Epithelial cell of prostate (primary cell): ENCODE data around the gene CLIC1.

Experiments used
- DNase-seq: peaks from one replicate; pipeline ENCODE4 v3.0.0-alpha.2; 2011; ENCODE audit warnings: low read depth, low spot score
- H3K27ac ChIP-seq: fragments of 450-650 bp; 2 replicates; pipeline ENCODE4 v1.5.1; 2017; ENCODE audit warnings: mild to moderate bottlenecking

The CLIC1 gene

DNA sequence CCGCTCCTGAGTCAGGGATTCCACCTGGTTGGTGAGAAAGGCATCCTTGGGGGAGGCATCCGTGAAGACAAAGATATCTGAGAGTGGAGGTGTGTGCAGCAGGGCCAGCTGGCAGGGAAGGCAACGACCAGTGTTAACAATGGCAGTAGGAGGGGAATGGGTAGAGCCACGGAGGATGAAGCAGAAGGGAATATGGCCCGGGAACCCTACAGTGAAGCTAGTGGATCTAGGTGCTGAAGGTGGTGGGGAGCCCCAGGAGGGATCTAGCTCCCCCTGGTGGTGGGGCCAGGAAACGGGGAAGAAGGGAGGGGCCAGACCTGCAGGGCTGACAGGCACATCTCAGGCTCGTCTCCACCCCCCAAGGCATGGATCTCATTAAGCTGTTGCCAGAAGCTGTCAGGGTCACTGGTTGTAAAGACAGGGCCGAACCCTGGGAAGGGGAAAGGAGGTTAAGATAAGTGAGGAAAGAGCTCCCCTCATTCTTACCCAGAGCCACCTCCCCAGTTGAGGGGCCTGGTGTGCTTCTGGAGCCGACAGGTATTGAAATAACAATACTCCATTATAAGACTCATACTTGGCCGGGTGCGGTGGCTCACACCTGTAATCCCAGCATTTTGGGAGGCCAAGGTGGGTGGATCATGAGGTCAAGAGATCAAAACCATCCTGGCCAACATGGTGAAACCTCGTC lies 33.5 kb upstream of the CLIC1 start:
- DNase-seq = no peak
- H3K27ac ChIP-seq = no peak overlapping the region

DNA sequence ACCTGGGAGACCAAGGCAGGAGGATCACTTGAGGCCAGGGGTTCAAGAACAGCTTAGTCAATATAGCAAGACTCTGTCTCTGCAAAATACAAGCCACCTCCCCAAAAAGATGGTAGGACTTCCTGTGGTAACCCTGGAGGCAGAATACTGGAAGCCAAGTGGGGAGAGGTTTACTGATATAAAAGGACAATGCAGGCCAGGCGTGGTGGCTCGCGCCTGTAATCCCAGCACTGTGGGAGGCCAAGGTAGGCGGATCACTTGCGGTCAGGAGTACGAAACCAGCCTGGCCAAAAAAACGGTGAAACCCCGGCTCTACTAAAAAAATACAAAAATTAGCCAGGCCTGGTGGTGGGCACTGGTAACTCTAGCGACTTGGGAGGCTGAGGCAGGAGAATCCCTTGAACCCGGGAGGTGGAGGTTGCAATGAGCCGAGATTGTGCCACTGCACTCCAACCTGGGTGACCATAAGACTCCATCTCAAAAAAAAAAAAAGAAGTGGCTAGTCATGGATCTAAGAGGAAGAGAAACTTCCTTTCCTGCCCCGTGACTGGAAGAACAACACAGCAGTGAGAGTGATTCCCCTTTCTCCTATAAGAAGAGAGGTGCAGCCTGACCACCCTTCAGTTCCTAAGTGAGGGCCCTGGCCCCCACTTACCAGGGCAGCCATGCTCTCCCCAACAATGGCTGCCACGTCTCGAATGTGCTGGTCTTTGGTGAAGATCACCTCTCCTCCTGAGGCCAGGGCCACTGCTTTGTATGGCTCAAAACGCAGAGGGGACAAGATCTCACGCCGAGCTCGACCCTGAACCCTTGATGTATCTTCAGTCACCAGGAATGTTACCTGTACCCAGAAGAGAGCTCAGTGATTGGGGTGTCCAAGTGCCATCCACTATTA lies 32.3 kb upstream of the CLIC1 start:
- DNase-seq = no peak
- no peak overlapping the region for H3K27ac ChIP-seq

DNA sequence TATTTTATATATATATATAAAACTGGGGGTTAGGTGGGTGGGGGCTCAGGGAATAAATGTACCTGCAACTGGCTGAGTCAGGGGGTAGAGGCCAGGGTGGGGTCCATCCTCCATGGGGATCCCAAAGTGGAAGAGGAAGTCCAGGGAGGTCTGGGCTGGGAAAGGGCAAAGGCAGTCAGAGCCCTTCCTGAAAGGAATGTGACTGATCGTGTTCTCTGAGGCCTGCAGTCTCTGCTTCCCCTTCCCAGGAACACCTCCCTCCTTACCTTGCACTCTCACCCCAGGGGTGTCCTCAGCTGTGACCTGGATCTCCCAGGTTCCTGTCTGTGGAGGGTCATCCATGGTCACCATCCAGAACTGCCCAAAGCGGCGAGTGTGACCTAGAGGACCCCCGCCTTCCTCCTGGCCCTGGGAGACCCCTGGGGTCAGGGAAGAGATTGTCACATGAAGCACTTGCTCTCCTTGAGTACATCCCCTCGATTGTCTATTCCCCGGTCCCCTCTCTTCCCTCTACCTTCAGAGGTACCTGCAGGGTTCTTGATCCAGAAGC lies 30.8 kb upstream of the CLIC1 start:
- H3K27ac ChIP-seq = no peak overlapping the region
- no peak for DNase-seq

DNA sequence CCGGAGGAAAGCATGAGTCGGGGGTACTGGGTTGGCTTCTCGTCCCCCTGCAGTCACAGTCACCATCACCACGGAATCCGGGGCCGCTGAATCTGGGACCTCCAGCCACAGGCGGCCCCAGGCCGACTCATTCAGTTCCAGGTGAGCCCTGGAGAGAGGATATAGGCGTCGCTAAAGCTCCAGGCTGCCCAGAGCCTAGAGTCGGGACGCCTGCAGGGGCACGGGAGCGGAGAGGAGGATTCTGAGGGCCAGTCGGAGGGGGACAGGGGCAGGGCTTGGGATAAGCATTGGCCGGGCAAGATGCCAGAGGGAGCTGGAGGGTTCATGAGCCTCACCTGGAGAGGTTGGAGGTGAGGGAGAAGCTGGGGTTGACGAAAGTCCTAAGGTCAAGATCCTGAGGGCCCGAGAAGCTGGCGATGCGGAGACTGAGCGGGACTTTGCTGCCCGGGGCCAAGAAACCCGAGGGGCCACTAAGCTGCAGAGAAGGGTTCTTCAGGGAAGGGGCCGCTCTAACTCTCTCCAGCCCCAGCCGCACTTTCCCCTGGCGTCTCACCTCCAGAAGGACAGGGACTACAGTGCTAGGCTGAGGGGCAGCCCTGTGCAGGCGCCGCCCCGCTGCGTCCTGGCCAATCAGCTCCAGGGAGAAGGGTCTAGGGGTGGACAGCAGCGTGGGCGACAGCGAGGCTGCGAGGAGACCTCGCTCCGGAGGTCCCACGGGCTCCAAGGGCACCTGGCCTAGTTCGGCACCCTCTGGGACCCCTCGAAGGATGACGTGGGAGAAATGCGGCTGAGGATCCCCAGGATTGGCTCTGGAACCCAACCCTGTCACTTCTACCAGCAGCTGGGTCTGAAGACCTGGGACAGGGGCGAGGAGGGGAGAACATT lies 29.8 kb upstream of the CLIC1 start:
- H3K27ac ChIP-seq = no peak overlapping the region
- no peak for DNase-seq

DNA sequence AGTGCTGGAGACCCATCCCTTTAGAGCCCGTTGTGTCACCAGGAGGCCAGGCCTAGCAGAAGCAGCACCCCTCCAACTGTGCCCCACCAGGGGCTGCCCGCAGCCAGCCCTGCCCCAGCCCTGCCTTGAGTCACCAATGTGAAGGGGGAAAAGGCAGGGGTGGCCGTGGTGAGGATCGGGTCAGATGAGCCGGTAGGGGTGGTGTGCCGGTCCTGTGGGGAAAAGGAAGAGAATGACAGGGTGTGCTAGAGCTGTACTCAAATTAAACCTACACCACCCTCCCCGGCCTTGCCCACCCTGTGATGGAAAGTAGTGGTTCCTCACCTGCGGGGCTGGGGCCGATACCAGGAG lies 29.2 kb upstream of the CLIC1 start:
- DNase-seq = no peak
- no peak overlapping the region for H3K27ac ChIP-seq

DNA sequence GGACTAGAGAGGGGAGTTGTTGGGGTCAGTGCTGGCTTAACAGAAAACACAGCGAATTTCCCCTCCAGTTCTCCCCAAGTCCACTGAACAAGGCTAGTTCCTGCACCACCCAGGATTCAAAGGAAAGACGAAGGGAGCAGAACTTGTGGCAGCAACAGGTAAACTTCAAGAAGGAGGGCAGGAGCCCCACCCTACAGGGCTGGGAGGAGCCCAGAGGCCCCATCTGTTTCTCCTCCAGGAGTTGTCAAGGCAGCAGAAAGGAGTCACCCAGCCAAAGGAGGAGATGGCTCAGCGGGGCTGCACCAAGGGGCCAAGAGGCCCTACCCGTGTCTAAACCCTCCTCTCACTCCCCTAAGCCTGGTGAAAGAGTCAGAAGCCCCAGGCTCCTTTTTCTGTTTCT lies 27.9 kb upstream of the CLIC1 start:
- no peak overlapping the region for H3K27ac ChIP-seq
- no peak for DNase-seq

DNA sequence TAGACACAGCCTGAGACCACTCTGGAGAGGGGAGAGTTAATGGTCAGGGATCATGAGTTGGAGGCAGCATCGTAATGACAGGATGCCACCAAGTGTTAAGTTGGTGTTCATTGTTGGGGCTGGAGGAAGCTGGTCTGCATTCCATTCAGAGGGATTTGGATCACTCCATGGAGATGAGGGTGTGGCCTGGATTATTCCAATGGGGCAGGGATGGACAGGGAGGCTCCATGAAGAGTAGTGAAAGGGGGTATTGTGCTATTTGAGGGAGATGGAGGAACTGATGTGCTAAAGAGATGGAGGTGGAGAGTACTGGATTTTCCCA lies 27.2 kb upstream of the CLIC1 start:
- DNase-seq = no peak
- no peak overlapping the region for H3K27ac ChIP-seq

DNA sequence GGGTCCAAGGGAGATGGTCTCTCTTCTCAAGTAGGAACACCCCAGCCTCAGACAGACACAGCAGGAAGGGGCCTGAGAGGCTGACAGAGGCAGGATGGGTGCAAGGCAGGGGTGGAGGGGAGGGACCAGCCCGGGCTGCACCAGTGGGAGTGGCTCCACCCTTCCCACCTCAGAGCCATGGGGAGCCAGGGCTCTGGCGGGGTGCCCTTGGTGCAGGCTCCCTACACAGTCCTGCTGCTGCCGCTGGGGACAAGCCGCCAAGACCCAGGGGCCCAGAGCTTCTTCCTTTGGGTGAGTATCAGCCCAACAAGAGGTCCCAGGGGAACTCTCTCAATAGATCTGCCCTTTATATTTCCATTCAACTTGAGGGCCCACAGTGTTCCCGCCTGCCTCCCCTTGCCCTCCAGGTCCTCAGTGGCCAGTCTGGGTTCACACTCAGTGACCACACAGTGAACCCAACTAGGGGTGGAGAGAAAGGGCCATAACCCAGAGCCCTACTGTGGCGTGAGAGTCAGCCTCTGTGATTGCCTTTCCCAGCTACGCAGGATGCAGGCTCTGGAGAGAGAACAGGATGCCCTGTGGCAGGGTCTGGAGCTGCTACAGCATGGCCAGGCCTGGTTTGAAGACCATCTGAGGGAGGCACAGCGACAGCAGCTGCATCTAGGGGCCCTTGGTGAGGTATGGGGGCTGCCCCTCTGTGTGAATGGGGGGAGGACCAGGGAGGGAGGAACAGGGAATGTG lies 26.7 kb upstream of the CLIC1 start:
- no peak for DNase-seq
- H3K27ac ChIP-seq = no peak overlapping the region

DNA sequence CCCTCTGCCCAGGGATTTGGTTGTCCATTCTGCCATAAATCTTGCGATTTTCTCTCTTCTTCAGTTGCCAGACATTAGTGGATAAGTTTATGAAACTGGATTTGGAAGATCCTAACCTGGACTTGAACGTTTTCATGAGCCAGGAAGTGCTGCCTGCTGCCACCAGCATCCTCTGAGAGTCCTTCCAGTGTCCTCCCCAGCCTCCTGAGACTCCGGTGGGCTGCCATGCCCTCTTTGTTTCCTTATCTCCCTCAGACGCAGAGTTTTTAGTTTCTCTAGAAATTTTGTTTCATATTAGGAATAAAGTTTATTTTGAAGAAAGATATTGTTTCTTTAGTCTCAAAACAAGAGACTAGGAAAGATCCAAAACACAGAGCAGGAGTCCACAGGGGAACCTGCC lies 26.0 kb upstream of the CLIC1 start, which contains the start of gene SAPCD1:
Gene SAPCD1 (plus strand): TSS at position 301 of the 400 bp plus-strand sequence. CDS start 399 bp downstream, outside the sequence.
- H3K27ac ChIP-seq = no peak within 1 kb of the TSS
- no peak for DNase-seq

DNA sequence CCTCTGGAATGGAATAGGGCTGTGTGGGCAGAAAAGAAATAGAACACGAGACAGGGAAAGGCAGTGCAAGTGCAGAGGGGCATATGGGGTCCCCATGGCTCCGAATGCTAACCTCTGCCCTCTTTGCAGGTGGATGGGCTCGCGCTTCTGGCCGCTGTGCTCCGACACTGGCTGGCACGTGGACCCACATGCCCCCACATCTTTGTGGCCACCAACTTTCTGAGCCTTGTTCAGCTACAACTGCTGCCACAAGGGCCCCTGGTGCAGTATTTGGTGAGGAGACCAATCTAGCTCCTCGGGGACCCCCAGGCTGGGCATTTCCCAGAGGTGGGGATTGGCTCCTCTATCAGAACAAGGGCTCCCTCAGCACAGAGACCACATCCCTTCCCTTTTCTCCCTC lies 25.0 kb upstream of the CLIC1 start:
- no peak overlapping the region for H3K27ac ChIP-seq
- no peak for DNase-seq

DNA sequence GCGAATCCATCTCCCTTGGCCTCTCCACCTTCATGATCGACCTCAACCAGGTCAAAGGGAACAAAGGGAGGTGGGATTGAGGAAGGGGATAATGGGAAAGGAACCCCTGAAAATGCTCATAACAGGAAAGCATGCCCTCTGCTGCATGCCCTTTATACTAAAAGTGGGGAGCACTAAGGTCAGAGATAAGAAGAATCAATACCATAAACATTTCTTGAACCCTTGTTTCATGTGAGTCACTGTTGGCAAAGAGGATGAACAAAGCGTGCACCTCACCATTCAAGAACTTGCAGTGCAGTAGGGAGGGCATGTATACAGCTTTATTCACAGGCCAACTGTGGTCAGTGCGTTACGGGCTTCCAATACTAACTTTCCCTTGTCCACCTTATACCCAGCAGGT lies 24.5 kb upstream of the CLIC1 start:
- no peak overlapping the region for H3K27ac ChIP-seq
- no peak for DNase-seq

DNA sequence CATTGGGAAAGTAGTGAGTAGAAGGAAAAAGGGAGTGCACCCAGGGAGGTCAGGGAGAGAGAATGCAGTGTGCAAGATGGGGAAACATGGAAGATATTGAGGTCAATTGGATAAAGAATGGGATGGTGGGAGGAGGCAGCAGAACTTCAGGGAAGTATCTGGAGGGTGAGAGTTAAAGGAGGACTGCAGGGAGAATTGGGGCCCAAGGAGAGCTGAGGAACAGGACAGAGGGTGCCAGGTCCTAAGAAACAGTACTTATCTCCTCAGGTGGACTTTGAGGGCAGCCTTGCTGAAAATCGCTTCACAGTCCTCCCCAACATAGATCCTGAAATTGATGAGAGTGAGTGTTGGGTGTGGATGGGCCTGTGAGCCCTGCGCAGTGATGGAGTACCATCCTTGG lies 22.0 kb upstream of the CLIC1 start:
- DNase-seq = no peak
- H3K27ac ChIP-seq = no peak overlapping the region

DNA sequence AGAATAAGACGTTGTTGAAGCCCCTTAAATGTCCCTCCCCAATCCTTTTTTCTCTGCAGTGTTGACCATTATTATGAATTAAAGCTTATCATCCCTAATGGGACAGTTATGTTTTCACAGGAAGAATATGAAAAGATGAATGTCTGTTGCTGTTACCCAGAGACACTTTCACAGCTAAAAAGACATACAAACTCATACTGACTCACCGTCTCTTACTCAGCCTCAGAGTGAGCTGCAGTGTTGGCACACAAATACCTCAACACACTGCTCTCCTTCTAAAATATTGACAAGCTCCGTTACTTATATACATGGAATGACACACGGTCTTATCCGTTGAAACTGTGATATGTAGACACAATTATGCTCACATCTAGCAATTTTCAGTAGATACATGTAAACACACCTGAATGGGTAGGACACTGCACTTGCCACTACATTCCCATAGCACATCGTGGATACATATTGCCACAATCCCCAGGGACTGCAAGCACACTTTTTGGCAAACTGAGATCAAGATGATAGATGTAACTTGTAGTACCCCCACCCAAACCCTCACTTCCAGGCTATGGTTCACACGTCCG lies 16.5 kb upstream of the CLIC1 start:
- DNase-seq = no peak
- H3K27ac ChIP-seq = no peak overlapping the region

DNA sequence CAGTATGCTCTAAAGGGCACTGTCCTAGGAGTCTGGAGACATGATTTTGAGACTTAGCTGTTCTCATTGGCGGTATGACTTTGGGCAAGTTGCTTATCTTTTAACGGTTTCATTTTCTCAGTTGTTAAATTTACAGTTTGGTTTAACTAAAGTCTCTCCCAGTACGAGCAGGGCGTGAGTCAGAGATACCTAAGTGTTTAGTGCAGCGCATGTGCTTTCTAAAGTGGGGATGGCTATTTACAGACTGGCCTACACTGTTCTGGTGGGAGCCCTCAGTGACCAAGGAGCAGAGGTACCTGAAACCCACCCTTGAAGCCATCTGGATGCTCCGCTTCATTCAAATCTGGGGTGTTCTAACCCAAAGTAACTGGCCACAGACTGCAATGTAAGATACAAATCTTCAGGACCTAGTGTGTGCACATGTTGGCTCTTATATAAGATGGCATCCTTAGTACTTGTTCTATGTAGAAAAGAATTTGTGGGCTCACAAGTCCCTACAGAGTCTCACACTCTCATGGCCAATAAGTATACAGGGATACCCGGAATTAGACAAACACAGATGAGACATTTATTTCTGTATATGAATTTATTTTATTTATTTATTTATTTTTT lies 14.2 kb upstream of the CLIC1 start:
- H3K27ac ChIP-seq = no peak overlapping the region
- DNase-seq = no peak

DNA sequence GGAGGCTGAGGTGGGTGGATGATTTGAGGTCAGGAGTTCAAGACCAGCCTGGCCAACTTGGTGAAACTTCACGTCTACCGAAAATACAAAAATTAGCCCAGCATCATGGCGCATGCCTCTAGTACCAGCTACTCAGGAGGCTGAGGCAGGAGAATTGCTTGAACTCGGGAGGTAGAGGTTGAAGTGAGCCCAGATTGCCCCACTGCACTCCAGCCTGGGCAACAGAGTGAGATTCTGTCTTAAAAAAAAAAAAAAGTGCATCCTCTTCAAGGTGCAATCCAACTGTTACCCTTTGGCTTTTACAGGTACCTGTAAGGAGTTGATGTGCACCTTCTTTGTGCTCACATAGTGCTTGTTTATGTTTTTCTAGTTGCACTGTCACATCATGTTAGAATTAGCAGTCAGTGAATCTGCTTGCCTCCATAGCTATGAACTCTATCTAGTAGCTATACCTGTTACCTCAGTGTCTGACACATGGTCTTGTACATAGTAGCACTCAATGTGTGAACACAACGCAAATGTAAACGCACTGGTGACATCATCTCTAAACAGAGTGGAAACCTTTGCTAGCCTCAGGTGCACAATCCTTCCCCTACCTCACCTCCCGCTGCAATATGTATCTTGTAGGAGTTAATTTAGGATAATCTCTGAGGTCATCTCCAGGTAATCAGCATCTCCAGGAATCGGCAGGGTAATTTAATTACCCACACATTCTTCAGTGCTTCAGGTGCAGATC lies 13.1 kb upstream of the CLIC1 start:
- DNase-seq = no peak
- no peak overlapping the region for H3K27ac ChIP-seq

DNA sequence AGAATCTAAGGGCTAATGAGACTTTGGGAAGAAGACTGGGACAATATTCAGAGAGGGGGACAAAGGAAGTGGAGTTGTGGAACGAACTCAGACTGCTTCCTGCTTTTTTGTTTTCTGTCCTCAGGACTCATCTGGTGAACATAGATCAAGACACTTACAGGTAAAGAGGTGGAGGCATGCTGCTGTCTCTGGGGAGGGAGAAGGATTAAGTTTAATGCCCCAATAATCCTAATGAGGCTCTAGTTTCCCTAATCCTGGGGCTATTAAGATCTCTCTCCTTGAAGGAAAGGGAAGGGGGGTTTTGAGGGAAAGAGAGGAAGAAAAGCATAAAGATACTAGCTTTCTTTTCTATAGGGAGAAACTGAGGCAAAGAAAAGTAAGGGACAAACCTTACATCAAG lies 8.1 kb upstream of the CLIC1 start:
- H3K27ac ChIP-seq = no peak overlapping the region
- no peak for DNase-seq

DNA sequence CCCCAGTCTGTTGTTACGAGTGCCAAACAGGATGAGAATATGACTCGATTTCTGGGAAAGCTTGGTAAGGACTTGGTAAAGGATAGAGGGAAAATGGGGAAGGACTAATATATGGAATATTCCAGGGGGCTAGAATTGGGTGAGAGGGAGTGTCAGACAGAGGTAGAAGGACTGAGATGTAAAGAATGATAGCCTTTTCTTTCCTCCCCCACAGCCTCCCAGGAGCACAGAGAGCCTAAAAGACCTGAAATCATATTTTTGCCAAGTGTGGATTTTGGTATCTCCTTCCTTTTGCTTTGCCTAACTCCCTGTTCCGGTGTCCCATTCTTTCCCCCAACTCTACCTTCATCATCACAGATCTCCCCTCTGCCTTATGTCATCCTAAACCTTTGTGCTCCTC lies 6.6 kb upstream of the CLIC1 start:
- DNase-seq = no peak
- no peak overlapping the region for H3K27ac ChIP-seq

DNA sequence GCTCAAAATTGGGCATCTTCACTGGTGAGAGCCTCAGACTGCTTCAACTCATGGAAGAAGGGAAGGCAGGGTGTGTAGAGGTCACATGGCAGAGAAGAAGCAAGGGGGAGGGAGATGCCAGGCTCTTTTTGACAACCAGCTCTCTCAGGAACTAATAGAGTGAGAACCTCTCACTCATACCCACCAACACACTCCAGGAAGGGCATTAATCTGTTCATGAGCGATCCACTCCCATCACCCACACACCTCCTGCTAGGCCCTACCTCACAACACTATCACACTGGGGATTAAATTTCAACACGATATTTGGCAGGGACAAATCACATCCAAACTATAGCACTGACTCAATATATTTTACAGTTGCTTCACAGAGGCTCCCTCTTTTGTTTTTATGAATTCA lies 5.5 kb upstream of the CLIC1 start:
- DNase-seq = no peak

More for the DNA sequence above, 5.5 kb upstream of the CLIC1 start:
- no peak overlapping the region for H3K27ac ChIP-seq
